Colonic mucosa (tissue), 4 donors: ENCODE results near the gene NAPA. TPM values are rescaled to one million over a fixed set of nuclear protein-coding genes. Genes with fewer than 3 reads are reported as not detected.

Source experiments
- DNase-seq: peaks from one replicate; pipeline ENCODE4 v3.0.0-alpha.2; 2020
- H3K27ac ChIP-seq: fragments of 200-600 bp; one replicate; pipeline ENCODE4 v1.8.0; 2021
- H3K27me3 ChIP-seq: fragments of 200-600 bp; one replicate; pipeline ENCODE4 v1.8.0; 2021
- H3K36me3 ChIP-seq: fragments of 200-600 bp; one replicate; pipeline ENCODE4 v1.8.0; 2021
- H3K4me1 ChIP-seq: fragments of 200-600 bp; one replicate; pipeline ENCODE4 v1.8.0; 2021; ENCODE audit warnings: mild to moderate bottlenecking
- H3K4me3 ChIP-seq: fragments of 200-600 bp; one replicate; pipeline ENCODE4 v1.8.0; 2021
- H3K9ac ChIP-seq, 2 donors: one replicate each; pipeline ENCODE4 v1.7.0; 2013; ENCODE audit warnings: control low read depth in 2 of 2, low read depth in 2 of 2, low read length in 2 of 2
- H3K9me3 ChIP-seq: fragments of 200-600 bp; one replicate; pipeline ENCODE4 v1.8.0; 2021
- CTCF ChIP-seq: fragments of 200-600 bp; IDR thresholded peaks from one replicate; pipeline ENCODE4 v1.8.0; 2022; ENCODE audit warnings: antibody characterized with exemption, mild to moderate bottlenecking
- intact Hi-C: fragments of 100-400 bp; cut with DNase I; formaldehyde crosslinking; loops from one replicate; pipeline ENCODE4 v1.14.1; 2022
- total RNA-seq, 2 donors: library from RNA; stranded (reverse); fragmentation: NEBNext Ultra II Directional in 1 of 2; extraction: Animal tissue kit (Norgen Biotek cat#: 25700) in 1 of 2; gene quantifications; one replicate each; pipeline ENCODE4 v1.2.1, GENCODE V29; 2021
- donor health status: healthy.
- donor health status: DM: no; HTN: no; CAD: no.
- donor health status: DM: no; HTN: no; CAD: no.

The NAPA gene
- total RNA-seq, 2 donors from 2014 or later = 111 to 115 TPM

- Histone ChIP-seq H3K27me3 (no peaks in the 10 kb centered on the region), H3K4me3 (no peak overlapping the region), H3K9me3 (no peaks in the 10 kb centered on the region), H3K9ac (no peak overlapping the region), H3K4me1 (peaks cover 4% of the 10 kb centered on the region), H3K27ac (no peak overlapping the region), H3K36me3 (no peaks in the 10 kb centered on the region)
- no peak for TF ChIP-seq CTCF
- intact Hi-C loops = loop anchor here (5.0 to 10.0 kb wide), 2 partner anchors 81 to 177 kb away; no protein-coding TSS in a partner anchor
- no peak for DNase-seq
Observed at GRCh38 chr19:47518139-47518538, 3.3 kb upstream of the NAPA start.

GRCh38 chr19:47514151-47514868 lies 553 bp downstream of the NAPA start:
- no peak for TF ChIP-seq CTCF
- peak overlapping the region; percentile 82 for H3K27ac ChIP-seq
- DNase-seq = peak; percentile 32
- H3K36me3 ChIP-seq = no peaks in the 10 kb centered on the region
- intact Hi-C loops = loop anchor here (10.0 kb wide), 1 partner anchor 180 kb away; no protein-coding TSS in a partner anchor
- H3K4me3 ChIP-seq = peak overlapping the region; percentile 92
- no peaks in the 10 kb centered on the region for H3K27me3 ChIP-seq
- peak overlapping the region; percentile 99 to 100 for H3K9ac ChIP-seq
- H3K4me1 ChIP-seq = peaks cover 12% of the 10 kb centered on the region
- no peaks in the 10 kb centered on the region for H3K9me3 ChIP-seq

GRCh38 chr19:47512948-47513319 lies 1.9 kb downstream of the NAPA start:
- peaks cover 12% of the 10 kb centered on the region for H3K4me1 ChIP-seq

GRCh38 chr19:47512183-47512947 lies 2.5 kb downstream of the NAPA start:
- Histone ChIP-seq H3K36me3 (no peaks in the 10 kb centered on the region), H3K9me3 (no peaks in the 10 kb centered on the region), H3K4me3 (peak overlapping the region; percentile 92), H3K4me1 (peaks cover 12% of the 10 kb centered on the region), H3K27ac (peak overlapping the region; percentile 71), H3K9ac (peak overlapping the region; percentile 59 to 100), H3K27me3 (no peaks in the 10 kb centered on the region)
- intact Hi-C loops = loop anchor here (10.0 kb wide), 1 partner anchor 182 kb away; no protein-coding TSS in a partner anchor
- TF ChIP-seq CTCF = no peak
- DNase-seq = peak; percentile 87

More at GRCh38 chr19:47512948-47513319, 1.9 kb downstream of the NAPA start:
- TF ChIP-seq CTCF = no peak
- no peaks in the 10 kb centered on the region for H3K36me3 ChIP-seq
- H3K27me3 ChIP-seq = no peaks in the 10 kb centered on the region
- peak overlapping the region; percentile 58 to 100 for H3K9ac ChIP-seq
- intact Hi-C loops = loop anchor here (10.0 kb wide), 1 partner anchor 182 kb away; no protein-coding TSS in a partner anchor
- H3K9me3 ChIP-seq = no peaks in the 10 kb centered on the region
- H3K4me3 ChIP-seq = peak overlapping the region; percentile 92
- no peak for DNase-seq
- peak overlapping the region; percentile 71 for H3K27ac ChIP-seq

GRCh38 chr19:47511681-47512080 lies 3.2 kb downstream of the NAPA start:
- no peak for DNase-seq
- TF ChIP-seq CTCF = no peak
- intact Hi-C loops = loop anchor here (10.0 kb wide), 1 partner anchor 183 kb away; no protein-coding TSS in a partner anchor
- H3K9me3 ChIP-seq = no peaks in the 10 kb centered on the region
- H3K27ac ChIP-seq = peak overlapping the region; percentile 71
- H3K4me3 ChIP-seq = no peak overlapping the region
- no peaks in the 10 kb centered on the region for H3K27me3 ChIP-seq
- peaks cover 12% of the 10 kb centered on the region for H3K4me1 ChIP-seq
- peak overlapping the region; percentile 59 to 100 for H3K9ac ChIP-seq
- no peaks in the 10 kb centered on the region for H3K36me3 ChIP-seq
